GM12878 (cell line): ENCODE measurements around the gene CTDSP1. TPM values are rescaled to one million over a fixed set of nuclear protein-coding genes. Genes with fewer than 3 reads are reported as not detected.

Experiments used
- BACH1 ChIP-seq: fragments of 450-650 bp; IDR thresholded peaks from 2 replicates; pipeline ENCODE4 v1.6.1; 2017; ENCODE audit warnings: mild to moderate bottlenecking, borderline replicate concordance
- CEBPZ ChIP-seq: fragments of 150-350 bp; IDR thresholded peaks from 2 replicates; pipeline ENCODE4 v1.6.1; 2016; ENCODE audit warnings: low read depth, low read length
- DPF2 ChIP-seq: fragments of 450-650 bp; IDR thresholded peaks from 2 replicates; pipeline ENCODE4 v1.6.1; 2017; ENCODE audit warnings: mild to moderate bottlenecking
- EED ChIP-seq: sonication (generic); IDR thresholded peaks from 2 replicates; pipeline ENCODE4 v1.6.1; 2016; ENCODE audit warnings: antibody characterized with exemption, low read depth
- EP300 ChIP-seq, 2 experiments: fragments of 150-350 bp in 1 of 2; IDR thresholded peaks; 2 replicates each; pipeline ENCODE4 v1.6.1; 2011 to 2012; ENCODE audit warnings: low read depth in 2 of 2, low read length in 2 of 2, borderline replicate concordance in 1 of 2, improper control_type of control experiment in 1 of 2, inconsistent platforms in 1 of 2; ENCODE audit not compliant: control insufficient read depth in 1 of 2
- IKZF2 ChIP-seq, 2 experiments: fragments of 450-650 bp; IDR thresholded peaks; 2 replicates each; pipeline ENCODE4 v1.6.1; 2017; ENCODE audit warnings: mild to moderate bottlenecking in 2 of 2, moderate library complexity in 2 of 2
- MEF2B ChIP-seq: fragments of 450-650 bp; IDR thresholded peaks from 2 replicates; pipeline ENCODE4 v1.6.1; 2018; ENCODE audit warnings: mild to moderate bottlenecking, moderate library complexity; ENCODE audit not compliant: partially characterized antibody, poor library complexity, severe bottlenecking
- POLR2AphosphoS2 ChIP-seq: IDR thresholded peaks from 2 replicates; pipeline ENCODE4 v1.6.1; 2011; ENCODE audit warnings: low read depth, mild to moderate bottlenecking, low read length, improper control_type of control experiment, moderate library complexity
- POLR2AphosphoS5 ChIP-seq: IDR thresholded peaks from 2 replicates; pipeline ENCODE4 v1.6.1; 2011; ENCODE audit warnings: mild to moderate bottlenecking, low read length, inconsistent platforms
- RUNX3 ChIP-seq: IDR thresholded peaks from 2 replicates; pipeline ENCODE4 v1.6.1; 2012; ENCODE audit warnings: low read length, inconsistent platforms
- SIN3A ChIP-seq: IDR thresholded peaks from 2 replicates; pipeline ENCODE4 v1.6.1; 2012; ENCODE audit warnings: low read depth, low read length, improper control_type of control experiment
- SKIL ChIP-seq: fragments of 450-650 bp; IDR thresholded peaks from 2 replicates; pipeline ENCODE4 v1.6.1; 2017; ENCODE audit warnings: mild to moderate bottlenecking, low read depth, inconsistent platforms; ENCODE audit not compliant: poor library complexity, severe bottlenecking
- YY1 ChIP-seq: IDR thresholded peaks from 2 replicates; pipeline ENCODE4 v1.6.1; 2011; ENCODE audit warnings: low read depth, mild to moderate bottlenecking, low read length
- polyA plus RNA-seq, 11 experiments: library from polyadenylated mRNA; depleted of rRNA in 4 of 11; unstranded in 6 of 11; stranded (reverse) in 5 of 11; fragments of >200 nt; fragmentation: Nextera tagmentation in 4 of 11; fragmentation: Illumina TruSeq in 1 of 11; extraction: Ambion mirVana in 4 of 11; extraction: Trizol in 1 of 11; gene quantifications; 1 replicate in 1 of 11; 2 replicates in 10 of 11; pipeline versions ENCODE4 v1.2.1 to v1.2.3, GENCODE V29; 2011 to 2016; ENCODE audit warnings: inconsistent platforms in 2 of 11, missing spikeins in 2 of 11, low read depth in 1 of 11
- total RNA-seq, 4 experiments: library from RNA; depleted of rRNA in 3 of 4; stranded (reverse); fragments of >200 nt in 3 of 4; fragmentation: Illumina TruSeq in 1 of 4; extraction: Trizol in 1 of 4; gene quantifications; 2 replicates each; pipeline versions ENCODE4 v1.2.1 to v1.2.3, GENCODE V29; 2013 to 2021

Gene CTDSP1
- total and polyA plus RNA-seq, 10 of the 15 experiments (the other 5 are each of a cell fraction or from before 2014, with no cell fraction given) = 3.0 to 75.9 (median 34.4) TPM

- no peak for TF ChIP-seq SKIL
- peak; percentile 19; the same call in 1 of the 2 replicates for TF ChIP-seq POLR2AphosphoS2
- TF ChIP-seq DPF2 = 0 out of 2 replicates have a peak, but pooled peaks have one; percentile 39
- peak; percentile 62; the same call in 1 of the 2 replicates for TF ChIP-seq SIN3A
- TF ChIP-seq IKZF2 (IDR thresholded peaks at IDR 0.05) = peak; percentile 70 to 72
- peak; percentile 30; the same call in 1 of the 2 replicates for TF ChIP-seq BACH1
- TF ChIP-seq MEF2B = peak; percentile 16
- TF ChIP-seq RUNX3 = peak; percentile 68
- TF ChIP-seq EED = peak; percentile 59
- no peak for TF ChIP-seq YY1
- TF ChIP-seq EP300 (IDR thresholded peaks at IDR 0.05; ENCODE audit: borderline replicate concordance in 1 of 2, control insufficient read depth in 1 of 2, low read depth in 2 of 2, low read length in 2 of 2) = 0 out of 4 replicates have a peak, but pooled peaks of 1 of the 2 experiments have one; percentile 15
- TF ChIP-seq CEBPZ = no peak
- no peak for TF ChIP-seq POLR2AphosphoS5
Observed at GRCh38 chr2:218396688-218397462, 2.8 kb upstream of the CTDSP1 start (continued).
